ENCODE measurements around the gene DNAJC17. TPM values are rescaled to one million over a fixed set of nuclear protein-coding genes. Genes with fewer than 3 reads are reported as not detected.
A peak's percentile ranks its signal among the peaks of the same experiment; 100 is the strongest.

The DNAJC17 gene
- total RNA-seq, 1 experiment from 2014 or later: 34.5 TPM

- Histone ChIP-seq H3K9me3 (ENCODE audit: low read depth, low read length, poor library complexity, severe bottlenecking) (no peaks in the 10 kb centered on the region), H3K4me1 (ENCODE audit: insufficient read depth, low read length, poor library complexity, severe bottlenecking) (peaks cover 3% of the 10 kb centered on the region), H3K36me3 (ENCODE audit: insufficient read depth, low read length, poor library complexity, severe bottlenecking) (no peaks in the 10 kb centered on the region), H3K27me3 (replicated peaks; ENCODE audit: insufficient read depth, low read depth, low read length, poor library complexity) (peaks cover 21% of the 10 kb centered on the region), H3K27ac (ENCODE audit: low read depth, low read length, poor library complexity, severe bottlenecking) (no peak overlapping the region), H3K4me3 (ENCODE audit: low read depth, low read length, poor library complexity, severe bottlenecking) (no peak overlapping the region)
- intact Hi-C loops (cut with micrococcal nuclease; ENCODE audit: unreplicated experiment): no loop called here
- no peak for TF ChIP-seq CTCF (conservative IDR thresholded peaks at IDR 0.05; ENCODE audit: low read depth, low read length)
- no peak for TF ChIP-seq EZH2 (IDR thresholded peaks at IDR 0.05; ENCODE audit: borderline replicate concordance, low read depth, low read length, poor library complexity, severe bottlenecking)
- ChIA-PET POLR2A (ENCODE audit: low non-redundant PET) (interaction anchor here (0.7 kb wide), 1 partner anchor 1588 kb away, joined by 3 read pairs; no protein-coding TSS in a partner anchor), CTCF (no interaction called here)
- BruUV-seq (replicated peaks): no TSS peak
- DNase-seq (ENCODE audit: low spot score): no peak
Measured at GRCh38 chr15:40845511-40846284, 38.4 kb upstream of the DNAJC17 start.

GRCh38 chr15:40845036-40845435 lies 37.8 kb upstream of the DNAJC17 start:
- no peaks in the 10 kb centered on the region for H3K36me3 ChIP-seq (ENCODE audit: insufficient read depth, low read length, poor library complexity, severe bottlenecking)
- TF ChIP-seq EZH2 (IDR thresholded peaks at IDR 0.05; ENCODE audit: borderline replicate concordance, low read depth, low read length, poor library complexity, severe bottlenecking): no peak
- no peak for TF ChIP-seq CTCF (conservative IDR thresholded peaks at IDR 0.05; ENCODE audit: low read depth, low read length)
- H3K27me3 ChIP-seq (replicated peaks; ENCODE audit: insufficient read depth, low read depth, low read length, poor library complexity): peaks cover 21% of the 10 kb centered on the region
- no TSS peak for BruUV-seq (replicated peaks)
- ChIA-PET POLR2A (ENCODE audit: low non-redundant PET) (interaction anchor here (0.7 kb wide), 1 partner anchor 1589 kb away, joined by 3 read pairs; no protein-coding TSS in a partner anchor), CTCF (no interaction called here)
- H3K4me3 ChIP-seq (ENCODE audit: low read depth, low read length, poor library complexity, severe bottlenecking): peak overlapping the region; percentile 61
- no peak for DNase-seq (ENCODE audit: low spot score)
- intact Hi-C loops (cut with micrococcal nuclease; ENCODE audit: unreplicated experiment): no loop called here
- no peak overlapping the region for H3K27ac ChIP-seq (ENCODE audit: low read depth, low read length, poor library complexity, severe bottlenecking)
- no peaks in the 10 kb centered on the region for H3K9me3 ChIP-seq (ENCODE audit: low read depth, low read length, poor library complexity, severe bottlenecking)
- H3K4me1 ChIP-seq (ENCODE audit: insufficient read depth, low read length, poor library complexity, severe bottlenecking): peaks cover 3% of the 10 kb centered on the region

- TF ChIP-seq EZH2 (IDR thresholded peaks at IDR 0.05; ENCODE audit: borderline replicate concordance, low read depth, low read length, poor library complexity, severe bottlenecking): no peak
- no peak for TF ChIP-seq CTCF (conservative IDR thresholded peaks at IDR 0.05; ENCODE audit: low read depth, low read length)
- Histone ChIP-seq H3K4me3 (ENCODE audit: low read depth, low read length, poor library complexity, severe bottlenecking) (peak overlapping the region; percentile 61), H3K36me3 (ENCODE audit: insufficient read depth, low read length, poor library complexity, severe bottlenecking) (no peaks in the 10 kb centered on the region), H3K4me1 (ENCODE audit: insufficient read depth, low read length, poor library complexity, severe bottlenecking) (peaks cover 3% of the 10 kb centered on the region), H3K9me3 (ENCODE audit: low read depth, low read length, poor library complexity, severe bottlenecking) (no peaks in the 10 kb centered on the region), H3K27me3 (replicated peaks; ENCODE audit: insufficient read depth, low read depth, low read length, poor library complexity) (peaks cover 21% of the 10 kb centered on the region), H3K27ac (ENCODE audit: low read depth, low read length, poor library complexity, severe bottlenecking) (no peak overlapping the region)
- intact Hi-C loops (cut with micrococcal nuclease; ENCODE audit: unreplicated experiment): no loop called here
- peak; percentile 34 for DNase-seq (ENCODE audit: low spot score)
- no TSS peak for BruUV-seq (replicated peaks)
- ChIA-PET CTCF (no interaction called here), POLR2A (ENCODE audit: low non-redundant PET) (no interaction called here)
Measured at GRCh38 chr15:40844696-40845030, 37.4 kb upstream of the DNAJC17 start.

Data from A673 (cell line).